Hematopoietic multipotent progenitor cell treated with erythropoietin and hydrocortisone succinate and interleukin-3 and kit ligand, for 4 days (in vitro differentiated cells): ENCODE results near the gene ZNF397.
"Not testable (repeated sequence)": the region's sequence is repeated elsewhere in the genome, so short reads cannot be mapped to it uniquely, and the experiment has no call there.

ENCODE experiments used
- DNase-seq: peaks from one replicate; pipeline ENCODE4 v3.0.0-alpha.2; 2015

Gene ZNF397

DNA sequence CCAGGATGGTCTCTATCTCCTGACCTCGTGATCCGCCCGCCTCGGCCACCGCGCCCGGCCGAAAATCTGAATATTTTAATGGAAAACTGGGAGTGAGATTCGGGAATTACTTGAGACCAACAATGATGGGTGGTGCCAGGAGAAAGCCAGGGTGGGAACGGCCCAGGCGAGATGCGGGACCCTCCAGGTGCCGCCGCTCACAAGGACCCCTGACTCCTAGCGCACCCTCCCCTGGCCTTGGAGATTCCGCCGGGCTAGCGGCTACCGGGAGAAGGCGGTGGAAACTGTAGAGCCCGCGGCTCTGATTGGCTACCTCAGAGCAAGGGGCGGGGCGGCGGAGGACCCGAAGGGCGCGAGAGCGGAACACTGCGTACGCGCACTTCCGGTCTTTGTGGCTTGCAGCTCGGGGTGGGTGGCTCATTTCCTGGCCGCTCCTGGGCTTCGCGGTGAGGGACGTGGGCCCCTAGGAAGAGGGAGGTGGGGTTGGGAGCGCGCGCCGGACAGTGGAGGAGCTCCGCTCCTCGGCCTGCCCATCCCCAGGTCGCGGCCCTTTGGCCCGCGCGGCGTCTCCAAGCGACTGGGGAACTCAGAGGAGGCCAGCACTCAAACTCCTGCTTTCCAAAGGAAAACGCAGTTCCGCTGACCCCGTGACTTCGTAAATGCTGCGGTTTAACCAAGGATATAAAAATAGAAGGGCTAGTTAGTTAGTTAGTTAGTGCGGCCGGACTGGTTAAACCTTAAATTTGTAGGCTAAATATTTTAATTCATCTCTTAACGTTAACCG, at the start of gene ZNF397:
ZNF397 (plus strand) TSS at position 371 of the 784 bp plus-strand sequence. CDS start 1,437 bp downstream, outside the sequence.
- peak; percentile 99 for DNase-seq

DNA sequence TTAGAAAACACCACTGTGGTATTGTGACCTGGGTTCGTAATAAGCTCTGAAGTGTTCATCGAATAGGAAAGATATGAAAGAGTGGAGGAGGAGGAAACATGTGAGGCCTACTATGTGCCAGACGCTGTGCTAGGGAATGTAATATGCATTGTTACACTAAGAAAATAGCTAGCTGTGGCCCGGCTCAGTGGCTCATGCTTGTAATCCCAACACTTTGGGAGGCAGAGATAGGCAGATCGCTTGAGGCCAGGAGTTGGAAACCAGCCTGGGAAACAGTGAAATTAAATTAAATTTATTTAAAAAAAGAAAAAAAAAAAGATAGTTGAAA, 49.2 kb upstream of the ZNF397 start:
- DNase-seq: no peak

DNA sequence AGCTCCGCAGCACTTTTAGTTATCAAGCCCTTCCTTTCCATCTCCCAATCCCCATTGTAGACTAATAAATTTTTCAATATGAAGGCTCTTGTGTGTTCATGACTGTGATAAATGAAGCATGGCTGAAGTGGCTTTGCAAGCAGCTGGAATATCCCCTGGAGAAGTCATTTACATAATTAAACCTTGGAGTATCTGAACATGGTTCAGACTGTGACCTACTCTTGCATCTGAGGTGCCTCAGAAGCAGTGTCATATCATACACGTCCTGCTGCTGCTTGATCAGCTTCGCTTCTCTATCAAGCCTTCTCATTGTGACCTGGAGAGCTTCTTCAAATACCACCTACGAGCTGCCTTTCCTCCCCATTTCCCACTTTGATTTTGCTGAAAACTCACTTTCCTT, 48.4 kb upstream of the ZNF397 start:
- DNase-seq: no peak

DNA sequence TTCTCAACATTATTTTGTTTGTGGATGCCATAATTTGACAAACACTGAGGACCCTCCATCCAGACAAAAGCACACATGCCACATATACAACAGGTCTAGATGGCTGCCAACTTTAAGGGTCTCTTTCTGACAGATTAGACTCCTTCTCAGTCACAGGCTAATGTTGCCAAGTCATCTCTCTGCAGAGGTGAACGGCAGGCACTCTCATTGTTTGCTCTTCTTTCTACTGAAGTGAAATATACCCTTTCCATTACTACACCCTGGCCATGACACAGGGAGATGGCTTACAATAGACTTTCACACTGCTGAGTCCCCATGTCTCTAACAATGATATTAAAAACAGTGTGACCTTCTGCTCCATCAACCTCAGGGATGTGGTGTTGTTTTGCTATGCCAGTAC, 47.5 kb upstream of the ZNF397 start:
- no peak for DNase-seq

DNA sequence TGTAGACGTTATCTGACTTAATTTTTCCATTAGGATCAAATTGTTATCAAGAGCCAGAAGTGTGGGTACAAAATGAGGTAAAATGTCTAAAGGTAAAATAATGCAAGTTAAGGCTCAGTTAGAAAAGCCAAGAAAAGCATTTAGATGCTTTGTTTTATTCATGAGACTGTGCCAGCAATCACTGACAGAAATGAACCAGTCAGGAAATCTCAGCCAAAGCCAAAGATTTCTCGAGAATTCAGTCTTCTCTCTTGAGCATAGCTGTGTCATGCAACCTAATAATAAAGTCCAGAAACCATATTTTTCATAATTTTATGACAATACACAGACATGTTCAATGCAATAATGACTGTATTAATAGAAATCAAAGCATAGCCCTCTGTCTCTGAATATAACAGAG, 43.5 kb upstream of the ZNF397 start:
- DNase-seq: no peak

DNA sequence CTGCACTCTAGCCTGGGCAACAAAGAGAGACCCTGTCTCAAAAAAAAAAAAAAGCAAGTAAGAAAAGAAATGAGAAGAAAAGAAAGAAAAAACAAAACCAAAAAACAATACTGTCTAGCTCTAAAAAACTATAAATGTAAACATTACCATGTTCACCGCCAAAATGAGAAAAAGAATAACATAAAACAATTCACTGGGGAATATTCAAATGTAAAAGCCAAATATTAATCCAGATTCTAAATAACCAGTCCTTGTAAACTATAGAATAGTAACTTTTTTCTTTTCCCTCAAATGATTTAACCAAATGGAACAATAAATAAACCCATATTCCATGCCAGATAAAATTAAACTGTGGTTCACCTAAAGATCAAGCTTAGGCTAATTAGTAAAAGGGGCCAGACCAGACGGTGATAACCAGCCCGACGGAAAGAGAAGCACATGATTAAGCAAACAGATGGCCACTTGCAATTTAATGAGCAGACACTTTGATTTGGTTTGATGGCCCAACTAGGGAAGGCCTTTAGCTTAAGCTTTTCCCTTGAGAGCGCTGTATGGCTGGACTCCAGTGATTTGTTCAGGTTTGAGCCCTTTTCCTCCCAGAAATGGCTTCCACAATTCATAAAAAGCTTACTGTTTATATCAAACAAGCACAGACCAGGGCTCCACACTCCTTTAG, 39.4 kb upstream of the ZNF397 start:
- DNase-seq: no peak

DNA sequence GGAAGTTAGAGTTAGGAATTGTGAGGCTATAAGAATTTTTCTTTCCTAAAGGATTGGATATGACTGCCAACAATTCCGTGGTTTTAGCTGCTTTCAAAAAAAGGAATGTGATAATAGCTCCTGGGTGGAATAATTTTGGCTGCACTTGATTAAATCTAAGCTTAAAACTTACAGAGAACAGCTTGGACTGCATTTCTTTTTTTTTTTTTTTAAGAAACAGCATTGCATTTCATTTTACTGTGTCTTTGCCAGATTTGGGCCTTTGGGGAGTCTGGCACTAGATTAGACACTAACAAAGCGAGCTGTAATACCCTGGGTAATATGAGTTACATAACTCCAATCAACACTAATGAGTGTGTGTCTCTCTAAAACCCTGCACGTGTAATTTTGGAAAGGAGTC, 37.8 kb upstream of the ZNF397 start:
- DNase-seq: no peak

DNA sequence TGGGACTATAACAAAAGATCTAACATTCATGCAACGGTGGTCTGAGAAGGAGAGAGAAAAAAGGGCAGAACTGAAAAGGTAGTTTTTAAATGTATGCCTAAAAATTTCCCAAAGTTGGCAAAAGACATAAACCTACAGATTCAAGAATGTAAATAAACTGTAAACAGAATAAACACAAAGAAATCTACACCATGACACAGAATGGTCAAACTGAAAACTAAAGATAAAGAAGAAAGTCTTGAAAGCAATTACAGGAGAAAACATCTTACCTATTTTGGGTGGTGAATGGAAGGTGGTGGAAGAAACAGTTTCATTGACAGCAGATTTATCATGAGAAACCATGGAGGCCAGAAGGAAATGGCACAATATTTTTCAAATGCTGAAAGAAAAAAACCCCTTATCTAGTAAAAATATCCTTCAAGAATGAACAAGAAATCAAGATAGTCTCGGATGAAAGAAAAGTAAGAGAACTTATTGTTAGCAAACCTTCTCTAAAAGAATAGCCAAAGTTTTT, 35.6 kb upstream of the ZNF397 start:
- no peak for DNase-seq

DNA sequence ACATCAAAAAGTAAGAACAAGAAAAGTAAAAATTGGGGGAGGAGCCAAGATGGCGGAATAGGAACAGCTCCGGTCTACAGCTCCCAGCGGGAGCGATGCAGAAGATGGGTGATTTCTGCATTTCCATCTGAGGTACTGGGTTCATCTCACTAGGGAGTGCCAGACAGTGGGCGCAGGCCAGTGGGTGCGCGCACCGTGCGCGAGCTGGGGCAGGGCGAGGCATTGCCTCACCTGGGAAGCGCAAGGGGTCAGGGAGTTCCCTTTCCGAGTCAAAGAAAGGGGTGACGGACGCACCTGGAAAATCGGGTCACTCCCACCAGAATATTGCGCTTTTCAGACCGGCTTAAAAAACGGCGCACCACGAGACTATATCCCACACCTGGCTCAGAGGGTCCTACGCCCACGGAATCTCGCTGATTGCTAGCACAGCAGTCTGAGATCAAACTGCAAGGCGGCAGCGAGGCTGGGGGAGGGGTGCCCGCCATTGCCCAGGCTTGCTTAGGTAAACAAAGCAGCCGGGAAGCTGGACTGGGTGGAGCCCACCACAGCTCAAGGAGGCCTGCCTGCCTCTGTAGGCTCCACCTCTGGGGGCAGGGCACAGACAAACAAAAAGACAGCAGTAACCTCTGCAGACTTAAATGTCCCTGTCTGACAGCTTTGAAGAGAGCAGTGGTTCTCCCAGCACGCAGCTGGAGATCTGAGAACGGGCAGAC, 34.9 kb upstream of the ZNF397 start:
- not testable (repeated sequence) for DNase-seq

DNA sequence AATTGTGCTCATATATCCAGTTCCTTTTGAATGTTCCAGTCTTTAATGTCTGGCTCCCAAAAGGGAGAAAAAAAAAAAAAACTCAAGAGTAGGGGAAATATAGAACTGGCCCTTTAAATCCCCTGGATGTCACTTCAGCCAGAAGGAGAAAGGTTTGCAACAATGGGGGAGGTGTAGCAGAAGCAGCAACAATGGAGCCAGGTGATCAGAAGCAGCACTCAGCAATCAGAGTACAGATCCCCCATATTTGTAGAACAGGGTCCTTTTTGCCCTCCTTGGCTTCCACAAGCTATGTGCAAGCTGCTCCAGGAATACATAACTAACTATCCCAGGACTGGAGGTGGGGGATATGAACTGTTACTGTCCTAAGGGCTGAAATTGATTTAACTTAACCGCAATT, 25.8 kb upstream of the ZNF397 start:
- DNase-seq: no peak

DNA sequence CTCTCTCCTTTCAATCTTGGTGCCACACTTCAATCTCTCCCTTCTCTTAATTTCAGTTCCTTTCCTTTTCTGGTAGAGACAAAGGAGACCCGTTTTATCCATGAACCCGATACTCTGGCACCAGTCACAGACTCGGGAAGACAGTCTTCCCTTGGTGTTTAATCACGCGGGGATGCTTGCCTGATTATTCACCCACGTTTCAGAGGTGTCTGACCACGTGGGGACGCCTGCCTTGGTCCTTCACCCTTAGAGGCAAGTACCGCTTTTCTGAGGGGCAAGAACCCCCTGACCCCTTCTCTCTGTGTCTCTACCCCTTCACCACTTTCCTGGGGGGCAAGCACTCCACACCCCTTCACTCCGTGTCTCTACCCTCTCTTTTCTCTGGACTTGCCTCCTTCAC, 24.2 kb upstream of the ZNF397 start:
- not testable (repeated sequence) for DNase-seq

DNA sequence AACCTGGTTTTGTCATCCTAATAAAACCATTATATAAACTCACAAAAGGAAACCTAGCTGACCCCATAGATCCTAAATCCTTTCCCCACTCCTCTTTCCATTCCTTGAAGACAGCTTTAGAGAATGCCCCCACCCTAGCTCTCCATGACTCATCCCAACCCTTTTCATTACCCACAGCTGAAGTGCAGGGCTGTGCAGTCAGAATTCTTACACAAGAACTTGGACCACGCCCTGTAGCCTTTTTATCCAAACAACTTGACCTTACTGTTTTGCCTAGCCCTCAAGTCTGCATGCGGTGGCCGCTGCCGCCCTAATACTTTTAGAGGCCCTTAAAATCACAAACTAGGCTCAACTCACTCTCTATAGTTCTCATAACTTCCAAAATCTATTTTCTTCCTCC, 21.5 kb upstream of the ZNF397 start:
- DNase-seq: not testable (repeated sequence)

DNA sequence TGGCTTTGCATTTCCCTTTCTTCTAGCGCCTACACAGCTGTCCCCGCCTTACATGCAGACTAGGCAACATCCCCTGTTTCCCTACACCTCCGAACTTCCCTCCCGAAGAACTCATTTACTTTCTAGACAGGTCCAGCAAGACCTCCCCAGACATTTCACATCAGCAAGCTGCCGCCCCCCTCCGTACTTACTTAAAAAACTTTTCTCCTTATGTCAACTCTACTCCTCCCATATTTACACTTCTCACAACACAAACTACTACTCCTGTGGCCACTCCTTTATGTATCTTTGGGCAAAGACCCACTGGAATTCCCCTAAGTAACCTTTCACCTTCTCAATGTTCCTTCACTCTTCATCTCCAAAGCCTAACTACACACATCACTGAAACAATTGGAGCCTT, 20.4 kb upstream of the ZNF397 start:
- DNase-seq: no peak

DNA sequence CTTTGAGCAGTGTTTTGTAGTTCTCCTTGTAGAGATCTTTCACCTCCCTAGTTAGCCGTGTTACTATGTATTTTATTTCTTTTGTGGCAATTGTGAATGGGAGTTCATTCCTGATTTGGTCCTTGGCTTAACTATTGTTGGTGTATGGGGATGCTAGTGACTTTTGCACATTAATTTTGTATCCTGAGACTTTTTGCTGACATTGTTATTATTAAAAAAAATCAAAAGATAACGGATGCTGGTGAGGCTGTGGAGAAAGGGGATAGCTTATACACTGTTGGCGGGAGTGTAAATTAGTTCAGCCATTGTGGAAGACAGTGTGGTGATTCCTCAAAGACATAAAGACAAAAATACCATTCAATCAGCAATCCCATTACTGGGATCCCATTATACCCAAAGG, 17.0 kb upstream of the ZNF397 start:
- no peak for DNase-seq

DNA sequence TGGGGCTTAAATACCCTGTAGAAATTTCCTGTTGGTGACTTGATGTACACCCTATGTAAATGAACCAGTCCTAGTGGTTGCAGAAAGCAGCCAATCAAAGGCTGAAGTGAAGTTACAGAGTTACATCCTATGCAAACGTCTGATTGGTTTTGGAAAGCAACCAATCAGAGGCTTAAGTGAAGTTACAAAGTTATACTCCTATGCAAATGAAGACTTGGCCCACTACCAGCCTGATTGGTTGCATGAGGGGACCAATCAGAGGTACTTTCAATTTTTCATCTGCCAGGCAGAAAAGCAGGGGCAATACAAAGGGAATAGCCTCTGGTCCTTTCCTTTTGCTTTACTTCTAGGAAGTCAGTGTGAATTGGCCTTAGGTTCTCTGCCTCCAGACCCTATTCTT, 13.6 kb upstream of the ZNF397 start:
- no peak for DNase-seq

DNA sequence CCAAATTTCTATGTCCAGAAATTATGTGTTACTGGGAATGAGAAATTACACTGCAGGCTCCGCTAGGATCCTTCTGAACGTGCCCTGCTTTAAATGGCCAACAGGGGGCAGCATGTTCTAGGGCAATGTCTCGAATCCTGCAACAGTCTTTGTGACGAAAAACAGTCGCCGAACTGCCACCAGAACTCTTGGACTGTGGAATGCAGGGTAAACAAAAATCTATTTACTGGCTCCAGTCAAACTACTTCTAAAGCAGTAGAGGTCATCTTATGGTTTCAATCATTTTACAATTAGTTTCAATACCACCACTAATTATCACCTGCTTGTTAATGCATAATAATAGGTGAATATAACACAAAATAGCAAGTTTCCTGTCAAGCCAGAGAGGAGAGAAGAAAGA, 9.8 kb upstream of the ZNF397 start:
- DNase-seq: peak; percentile 92

DNA sequence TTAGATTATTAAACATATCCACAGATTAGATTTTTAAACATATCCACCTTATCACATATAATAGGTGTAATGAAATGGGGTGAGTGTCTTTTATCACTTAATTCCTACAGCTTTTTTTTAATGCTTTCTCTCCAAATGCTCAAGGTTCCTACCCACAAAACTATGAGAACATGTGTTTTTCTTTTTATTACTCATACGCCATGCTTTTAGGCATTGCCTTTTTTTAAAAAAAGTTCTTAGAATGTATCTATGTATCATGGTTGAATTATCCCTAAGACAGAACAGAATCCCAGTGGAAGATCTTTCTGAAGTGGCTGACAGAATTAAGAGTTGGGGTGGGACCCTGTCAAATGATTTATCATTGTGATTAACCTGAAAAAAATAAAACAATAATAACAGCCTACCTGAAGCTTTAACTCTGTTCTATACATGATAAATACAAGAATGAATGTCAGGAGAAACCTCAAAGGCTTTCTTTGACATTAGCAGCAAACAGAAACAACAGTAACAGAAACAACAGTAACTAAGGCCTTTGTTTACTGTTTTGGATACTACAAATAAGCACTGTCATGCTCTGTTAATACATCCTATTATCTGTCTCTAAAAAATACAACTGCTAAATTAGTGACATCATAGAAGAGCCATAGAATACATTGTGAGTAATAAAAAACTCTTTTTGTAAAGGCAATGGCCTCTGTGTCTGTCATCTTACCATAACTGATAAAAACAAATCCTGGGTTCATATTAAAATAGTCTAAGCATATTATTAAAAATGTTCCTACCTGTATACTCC, 4.1 kb upstream of the ZNF397 start:
- no peak for DNase-seq

DNA sequence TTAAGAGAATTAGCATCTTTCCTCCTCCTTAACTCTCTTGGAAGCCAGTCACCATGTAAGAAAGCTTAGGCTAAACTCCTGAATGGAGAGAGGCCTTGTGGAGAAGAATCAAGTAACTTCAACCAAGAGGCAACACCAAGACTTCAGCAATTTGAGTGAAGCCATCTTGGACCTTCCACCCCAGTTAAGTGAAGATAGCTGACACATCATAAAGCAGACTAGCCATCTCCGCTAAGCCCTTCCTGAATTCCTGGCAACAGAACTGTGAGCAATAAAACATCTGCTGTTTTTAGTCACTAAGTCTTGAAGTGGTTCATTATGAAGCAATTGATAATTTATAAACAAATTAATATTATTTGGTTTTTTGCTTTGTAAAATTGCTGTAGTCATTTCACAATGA, 1.5 kb upstream of the ZNF397 start:
- DNase-seq: no peak

DNA sequence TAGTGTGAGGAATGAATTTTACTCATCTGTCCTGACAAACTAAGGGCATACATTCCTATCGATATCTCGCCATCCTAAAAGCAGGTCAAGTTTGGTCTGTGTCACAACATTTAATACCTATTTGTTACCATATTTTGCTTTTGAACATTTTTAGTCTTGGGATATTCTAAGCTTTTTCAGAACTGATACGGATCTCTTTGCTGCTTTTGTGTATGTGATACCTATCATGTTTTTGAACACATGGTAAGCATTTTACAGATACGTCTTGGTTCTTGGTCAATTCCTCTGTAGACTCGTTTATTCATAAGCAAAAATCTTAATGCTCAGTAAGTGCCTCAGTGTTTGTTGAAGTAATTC, 592 bp downstream of the ZNF397 start:
- peak; percentile 33 for DNase-seq

DNA sequence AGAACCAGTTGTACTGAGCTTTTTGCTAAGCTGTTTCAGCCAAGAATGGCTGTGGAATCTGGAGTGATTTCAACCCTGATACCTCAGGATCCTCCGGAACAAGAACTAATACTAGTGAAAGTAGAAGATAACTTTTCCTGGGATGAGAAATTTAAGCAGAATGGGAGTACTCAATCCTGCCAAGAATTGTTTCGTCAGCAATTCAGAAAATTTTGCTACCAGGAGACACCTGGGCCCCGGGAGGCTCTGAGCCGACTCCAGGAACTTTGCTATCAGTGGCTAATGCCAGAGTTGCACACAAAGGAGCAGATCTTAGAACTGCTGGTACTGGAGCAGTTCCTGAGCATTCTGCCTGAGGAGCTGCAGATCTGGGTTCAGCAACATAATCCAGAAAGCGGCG, 1.6 kb downstream of the ZNF397 start:
- no peak for DNase-seq

DNA sequence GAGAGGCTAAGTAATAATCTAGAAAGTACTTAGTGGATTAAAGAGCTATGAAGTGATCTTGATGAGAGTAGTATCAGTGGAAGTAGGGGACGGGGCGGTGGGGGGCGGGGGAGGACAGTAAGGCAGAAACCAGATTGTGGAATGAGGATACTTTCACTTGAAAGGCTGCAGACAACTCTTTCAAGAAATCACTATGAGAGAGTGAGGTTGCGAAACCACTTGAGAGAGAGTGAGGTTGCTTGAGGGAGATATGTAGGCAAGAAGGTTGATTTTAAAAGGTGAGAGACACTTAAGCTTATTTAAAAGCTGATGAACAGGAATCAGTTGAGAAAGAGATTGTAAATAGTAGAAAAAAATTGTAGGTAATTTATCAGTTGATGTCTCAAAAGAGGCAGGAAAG, 3.8 kb downstream of the ZNF397 start:
- DNase-seq: no peak

DNA sequence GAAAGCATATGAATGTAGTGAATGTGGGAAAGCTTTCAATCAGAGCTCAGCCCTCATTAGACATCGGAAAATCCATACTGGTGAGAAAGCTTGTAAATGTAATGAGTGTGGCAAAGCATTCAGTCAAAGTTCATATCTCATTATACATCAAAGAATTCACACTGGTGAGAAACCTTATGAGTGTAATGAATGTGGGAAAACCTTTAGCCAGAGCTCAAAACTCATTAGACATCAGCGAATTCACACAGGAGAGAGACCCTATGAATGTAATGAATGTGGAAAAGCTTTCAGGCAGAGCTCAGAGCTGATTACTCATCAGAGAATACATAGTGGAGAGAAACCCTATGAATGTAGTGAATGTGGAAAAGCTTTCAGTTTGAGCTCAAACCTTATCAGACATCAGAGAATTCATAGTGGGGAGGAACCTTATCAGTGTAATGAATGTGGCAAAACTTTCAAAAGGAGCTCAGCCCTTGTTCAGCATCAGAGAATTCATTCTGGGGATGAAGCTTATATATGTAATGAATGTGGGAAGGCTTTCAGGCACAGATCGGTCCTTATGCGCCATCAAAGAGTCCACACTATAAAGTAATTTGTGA, 5.0 kb downstream of the ZNF397 start:
- no peak for DNase-seq

DNA sequence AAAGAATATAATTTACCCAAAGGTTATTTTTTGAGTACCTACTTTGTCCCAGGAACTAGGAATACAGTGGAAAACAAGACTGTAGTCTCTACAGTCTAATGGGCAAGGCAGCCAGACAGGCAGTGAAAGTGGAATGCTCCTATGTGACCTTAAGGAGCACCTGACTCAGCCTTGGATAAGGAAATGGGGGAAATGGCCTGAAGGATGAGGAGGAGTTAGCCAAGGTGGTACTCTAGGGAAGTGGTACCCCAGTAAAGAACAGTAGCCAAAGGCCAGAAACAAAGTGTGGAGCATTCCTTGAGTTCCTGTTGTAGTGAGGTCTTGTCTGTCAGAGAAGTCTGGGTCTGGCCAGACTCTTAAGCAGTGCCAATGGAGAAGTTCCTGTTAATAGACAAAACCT, 6.0 kb downstream of the ZNF397 start:
- DNase-seq: no peak
